Neural progenitor cell (in vitro differentiated cells): ENCODE results near the gene NDRG3. TPM values are rescaled to one million over a fixed set of nuclear protein-coding genes. Genes with fewer than 3 reads are reported as not detected.
A peak's percentile ranks its signal among the peaks of the same experiment; 100 is the strongest.

Experiments used
- DNase-seq: peaks from one replicate; pipeline ENCODE4 v3.0.0-alpha.2; 2016; ENCODE audit warnings: low spot score
- H2AFZ ChIP-seq: fragments of 200-600 bp; sonication (generic); replicated peaks from 2 replicates; pipeline ENCODE4 v1.6.1; 2016; ENCODE audit warnings: antibody characterized with exemption
- H3F3A ChIP-seq: fragments of 200-600 bp; sonication (generic); 2 replicates; pipeline ENCODE4 v1.6.1; 2016; ENCODE audit warnings: antibody characterized with exemption, low read depth
- H3K27ac ChIP-seq: fragments of 200-600 bp; sonication (generic); 2 replicates; pipeline ENCODE4 v1.5.1; 2016; ENCODE audit warnings: mild to moderate bottlenecking
- H3K27me3 ChIP-seq: fragments of 200-600 bp; sonication (generic); 2 replicates; pipeline ENCODE4 v1.6.1; 2016; ENCODE audit warnings: mild to moderate bottlenecking, moderate library complexity
- H3K36me3 ChIP-seq: fragments of 200-600 bp; sonication (generic); 2 replicates; pipeline ENCODE4 v1.5.1; 2016
- H3K4me1 ChIP-seq: fragments of 200-600 bp; sonication (generic); 2 replicates; pipeline ENCODE4 v1.6.1; 2016; ENCODE audit warnings: mixed run types
- H3K4me2 ChIP-seq: fragments of 200-600 bp; sonication (generic); 2 replicates; pipeline ENCODE4 v1.6.1; 2016
- H3K4me3 ChIP-seq: fragments of 200-600 bp; sonication (generic); 2 replicates; pipeline ENCODE4 v1.5.1; 2016
- H3K79me2 ChIP-seq: fragments of 200-600 bp; sonication (generic); 2 replicates; pipeline ENCODE4 v1.6.1; 2016; ENCODE audit warnings: low read depth
- H3K9ac ChIP-seq: fragments of 200-600 bp; sonication (generic); 2 replicates; pipeline ENCODE4 v1.6.1; 2016
- H3K9me3 ChIP-seq: fragments of 200-600 bp; sonication (generic); 2 replicates; pipeline ENCODE4 v1.5.1; 2016; ENCODE audit warnings: low read depth
- H4K20me1 ChIP-seq: fragments of 200-600 bp; sonication (generic); 2 replicates; pipeline ENCODE4 v1.6.1; 2016; ENCODE audit warnings: low read depth
- H3K27ac Mint-ChIP-seq: 3 replicates; pipeline ENCODE4 v1.8.0; 2021; ENCODE audit warnings: mixed read lengths
- H3K27me3 Mint-ChIP-seq: 2 replicates; pipeline ENCODE4 v1.8.0; 2022; ENCODE audit warnings: low read depth, mild to moderate bottlenecking, inconsistent platforms, moderate library complexity, mixed read lengths; ENCODE audit not compliant: insufficient read depth
- H3K36me3 Mint-ChIP-seq: 3 replicates; pipeline ENCODE4 v1.8.0; 2021; ENCODE audit warnings: mixed read lengths
- H3K4me1 Mint-ChIP-seq: 3 replicates; pipeline ENCODE4 v1.8.0; 2021; ENCODE audit warnings: mixed read lengths
- H3K4me3 Mint-ChIP-seq: 3 replicates; pipeline ENCODE4 v1.8.0; 2021; ENCODE audit warnings: mild to moderate bottlenecking, moderate library complexity, mixed read lengths
- H3K9me3 Mint-ChIP-seq: 3 replicates; pipeline ENCODE4 v1.8.0; 2020; ENCODE audit warnings: mixed read lengths
- EZH2 ChIP-seq: fragments of 200-600 bp; sonication (generic); IDR thresholded peaks from 2 replicates; pipeline ENCODE4 v1.6.1; 2017; ENCODE audit warnings: antibody characterized with exemption, mild to moderate bottlenecking, moderate library complexity
- EZH2phosphoT487 ChIP-seq: fragments of 200-600 bp; sonication (generic); IDR thresholded peaks from 2 replicates; pipeline ENCODE4 v1.6.1; 2017; ENCODE audit warnings: antibody characterized with exemption
- total RNA-seq: library from RNA; depleted of rRNA; stranded (reverse); fragments of >200 nt; gene quantifications from 2 replicates; pipeline ENCODE4 v1.2.3, GENCODE V29; 2015; ENCODE audit warnings: low replicate concordance
- TF ChIP-seq, protein P1 (sequence below): fragments of 200-600 bp; sonication (generic); IDR thresholded peaks from 2 replicates; pipeline ENCODE4 v1.5.1; 2017; ENCODE audit warnings: antibody characterized with exemption, mild to moderate bottlenecking

NDRG3 gene
- total RNA-seq, 1 donor from 2014 or later = 25.3 TPM

DNA sequence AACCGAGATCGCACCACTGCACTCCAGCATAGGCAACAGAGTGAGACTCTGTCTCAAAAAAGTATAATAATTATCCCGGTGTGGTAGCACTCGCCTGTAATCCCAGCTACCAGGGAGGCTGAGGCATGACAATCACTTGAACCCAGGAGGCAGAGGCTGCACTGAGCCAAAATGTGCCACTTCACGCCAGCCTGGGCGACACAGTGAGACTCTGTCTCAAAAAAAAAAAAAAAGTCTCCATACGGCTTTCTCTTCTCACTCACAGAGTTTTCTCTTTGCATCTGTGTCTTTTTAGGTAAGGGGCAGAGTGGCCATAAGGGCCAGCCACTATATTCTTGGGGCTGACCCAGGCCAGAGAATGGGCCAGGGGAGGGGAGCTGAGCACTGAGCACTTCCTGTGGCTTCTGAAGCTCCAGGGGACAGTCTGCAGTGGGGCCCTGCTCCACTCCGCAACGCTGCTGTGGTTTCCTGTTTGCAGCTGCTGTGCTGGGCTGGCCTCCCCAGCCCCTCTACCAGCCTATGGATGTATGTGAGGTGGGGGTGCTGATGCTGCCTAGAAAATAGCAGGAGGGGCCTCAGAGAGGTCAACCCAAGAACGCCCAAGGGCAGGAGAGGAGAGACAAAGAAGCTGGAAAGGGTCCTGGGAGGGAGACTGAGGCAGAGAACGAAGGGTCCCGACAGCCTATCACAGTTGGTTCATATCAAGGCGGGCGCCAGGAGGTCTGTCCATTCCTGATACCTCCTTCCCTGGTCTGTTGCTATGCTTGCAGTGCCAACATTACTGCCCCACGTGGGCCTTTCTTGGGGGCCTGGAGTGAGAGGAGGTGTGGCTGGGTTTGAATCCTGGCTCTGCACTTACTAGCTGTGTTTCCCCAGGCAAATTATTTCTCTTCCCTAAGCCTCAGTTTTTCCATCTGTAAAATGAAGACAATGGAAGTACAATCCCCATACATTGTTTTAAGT lies 115.9 kb downstream of the NDRG3 start:
- peak overlapping the region; percentile 74 for H3K27ac Mint-ChIP-seq

DNA sequence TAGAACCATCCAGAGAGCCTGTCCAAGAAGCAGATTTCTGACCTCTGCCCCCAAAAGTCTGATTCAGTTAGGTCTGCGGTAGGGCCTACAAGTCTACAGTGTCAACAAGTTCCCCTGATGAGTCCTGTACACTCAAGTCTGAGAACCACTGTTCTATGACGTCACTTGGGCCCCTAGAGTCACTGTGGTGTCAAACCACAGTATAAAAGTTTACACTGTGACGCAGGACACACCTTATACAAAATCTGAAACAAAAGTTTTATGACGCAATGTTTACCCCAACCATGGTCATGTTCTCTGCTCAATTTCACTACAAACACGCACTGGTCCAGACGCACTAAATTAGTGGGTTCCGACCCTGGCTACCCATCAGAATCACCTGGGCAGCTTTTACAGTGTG lies 117.8 kb downstream of the NDRG3 start:
- H3K4me3 ChIP-seq = no peak overlapping the region
- H3K9me3 ChIP-seq = no peaks in the 10 kb centered on the region
- no peak overlapping the region for H3K27ac ChIP-seq
- Mint-ChIP-seq H3K9me3 (no peaks in the 10 kb centered on the region), H3K27me3 (no peaks in the 10 kb centered on the region), H3K4me3 (no peak overlapping the region), H3K4me1 (peaks cover 12% of the 10 kb centered on the region), H3K36me3 (no peaks in the 10 kb centered on the region), H3K27ac (no peak overlapping the region)
- no peaks in the 10 kb centered on the region for H3K4me1 ChIP-seq
- no peaks in the 10 kb centered on the region for H4K20me1 ChIP-seq
- H2AFZ ChIP-seq = no peak overlapping the region
- TF ChIP-seq EZH2 = no peak
- no peak for TF ChIP-seq EZH2phosphoT487
- TF ChIP-seq, protein P1, sequence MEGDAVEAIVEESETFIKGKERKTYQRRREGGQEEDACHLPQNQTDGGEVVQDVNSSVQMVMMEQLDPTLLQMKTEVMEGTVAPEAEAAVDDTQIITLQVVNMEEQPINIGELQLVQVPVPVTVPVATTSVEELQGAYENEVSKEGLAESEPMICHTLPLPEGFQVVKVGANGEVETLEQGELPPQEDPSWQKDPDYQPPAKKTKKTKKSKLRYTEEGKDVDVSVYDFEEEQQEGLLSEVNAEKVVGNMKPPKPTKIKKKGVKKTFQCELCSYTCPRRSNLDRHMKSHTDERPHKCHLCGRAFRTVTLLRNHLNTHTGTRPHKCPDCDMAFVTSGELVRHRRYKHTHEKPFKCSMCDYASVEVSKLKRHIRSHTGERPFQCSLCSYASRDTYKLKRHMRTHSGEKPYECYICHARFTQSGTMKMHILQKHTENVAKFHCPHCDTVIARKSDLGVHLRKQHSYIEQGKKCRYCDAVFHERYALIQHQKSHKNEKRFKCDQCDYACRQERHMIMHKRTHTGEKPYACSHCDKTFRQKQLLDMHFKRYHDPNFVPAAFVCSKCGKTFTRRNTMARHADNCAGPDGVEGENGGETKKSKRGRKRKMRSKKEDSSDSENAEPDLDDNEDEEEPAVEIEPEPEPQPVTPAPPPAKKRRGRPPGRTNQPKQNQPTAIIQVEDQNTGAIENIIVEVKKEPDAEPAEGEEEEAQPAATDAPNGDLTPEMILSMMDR = no peak
- H3F3A ChIP-seq = no peaks in the 10 kb centered on the region
- H3K36me3 ChIP-seq = no peaks in the 10 kb centered on the region
- no peaks in the 10 kb centered on the region for H3K27me3 ChIP-seq
- no peak overlapping the region for H3K4me2 ChIP-seq
- DNase-seq = no peak
- no peak overlapping the region for H3K9ac ChIP-seq
- no peaks in the 10 kb centered on the region for H3K79me2 ChIP-seq

More for the DNA sequence above, 115.9 kb downstream of the NDRG3 start:
- H3K4me1 ChIP-seq = no peaks in the 10 kb centered on the region
- H3K9me3 ChIP-seq = no peaks in the 10 kb centered on the region
- no peak overlapping the region for H3K4me2 ChIP-seq
- DNase-seq = no peak
- H4K20me1 ChIP-seq = no peaks in the 10 kb centered on the region
- H3K36me3 ChIP-seq = no peaks in the 10 kb centered on the region
- H3K27me3 Mint-ChIP-seq = no peaks in the 10 kb centered on the region
- no peaks in the 10 kb centered on the region for H3F3A ChIP-seq
- no peaks in the 10 kb centered on the region for H3K79me2 ChIP-seq
- peaks cover 6% of the 10 kb centered on the region for H3K4me1 Mint-ChIP-seq
- no peaks in the 10 kb centered on the region for H3K27me3 ChIP-seq
- H2AFZ ChIP-seq = peak overlapping the region; percentile 14
- no peak overlapping the region for H3K9ac ChIP-seq
- no peak overlapping the region for H3K4me3 Mint-ChIP-seq
- H3K4me3 ChIP-seq = no peak overlapping the region
- no peaks in the 10 kb centered on the region for H3K9me3 Mint-ChIP-seq
- H3K27ac ChIP-seq = no peak overlapping the region
- no peaks in the 10 kb centered on the region for H3K36me3 Mint-ChIP-seq
- TF ChIP-seq EZH2 (no peak), EZH2phosphoT487 (no peak)
- TF ChIP-seq, protein P1 = no peak

DNA sequence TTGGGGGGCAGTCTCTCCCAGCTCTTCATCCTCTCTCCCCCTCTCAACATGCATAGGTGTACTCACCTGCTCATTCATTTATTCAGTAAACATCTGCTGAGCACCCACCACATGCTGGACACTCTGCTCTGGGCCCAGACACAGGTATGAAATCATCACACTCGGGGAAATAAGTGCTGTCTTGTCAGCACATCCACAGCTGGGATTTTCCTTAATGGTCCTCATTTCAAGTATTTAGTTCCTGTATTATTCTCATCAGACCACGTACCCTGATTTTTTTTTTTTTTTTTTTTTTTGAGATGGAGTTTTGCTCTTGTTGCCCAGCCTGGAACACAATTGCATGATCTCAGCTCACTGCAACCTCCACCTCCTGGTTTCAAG lies 121.0 kb downstream of the NDRG3 start:
- no peak overlapping the region for H3K27ac Mint-ChIP-seq

More for the DNA sequence above, 121.0 kb downstream of the NDRG3 start:
- H3K4me1 Mint-ChIP-seq = peaks cover 9% of the 10 kb centered on the region
- Histone ChIP-seq H3K9ac (no peak overlapping the region), H3K27me3 (no peaks in the 10 kb centered on the region), H3K27ac (no peak overlapping the region), H3K9me3 (no peaks in the 10 kb centered on the region), H3K4me2 (no peak overlapping the region), H3K4me3 (no peak overlapping the region), H3K4me1 (no peaks in the 10 kb centered on the region), H3F3A (no peaks in the 10 kb centered on the region), H4K20me1 (no peaks in the 10 kb centered on the region), H2AFZ (no peak overlapping the region), H3K79me2 (no peaks in the 10 kb centered on the region), H3K36me3 (no peaks in the 10 kb centered on the region)
- H3K36me3 Mint-ChIP-seq = no peaks in the 10 kb centered on the region
- H3K9me3 Mint-ChIP-seq = no peaks in the 10 kb centered on the region
- TF ChIP-seq, protein P1 = no peak
- TF ChIP-seq EZH2 = no peak
- TF ChIP-seq EZH2phosphoT487 = no peak
- no peak for DNase-seq
- no peaks in the 10 kb centered on the region for H3K27me3 Mint-ChIP-seq
- no peak overlapping the region for H3K4me3 Mint-ChIP-seq
